Measurements from ENCODE around the gene NSG1.

NSG1 gene

DNA sequence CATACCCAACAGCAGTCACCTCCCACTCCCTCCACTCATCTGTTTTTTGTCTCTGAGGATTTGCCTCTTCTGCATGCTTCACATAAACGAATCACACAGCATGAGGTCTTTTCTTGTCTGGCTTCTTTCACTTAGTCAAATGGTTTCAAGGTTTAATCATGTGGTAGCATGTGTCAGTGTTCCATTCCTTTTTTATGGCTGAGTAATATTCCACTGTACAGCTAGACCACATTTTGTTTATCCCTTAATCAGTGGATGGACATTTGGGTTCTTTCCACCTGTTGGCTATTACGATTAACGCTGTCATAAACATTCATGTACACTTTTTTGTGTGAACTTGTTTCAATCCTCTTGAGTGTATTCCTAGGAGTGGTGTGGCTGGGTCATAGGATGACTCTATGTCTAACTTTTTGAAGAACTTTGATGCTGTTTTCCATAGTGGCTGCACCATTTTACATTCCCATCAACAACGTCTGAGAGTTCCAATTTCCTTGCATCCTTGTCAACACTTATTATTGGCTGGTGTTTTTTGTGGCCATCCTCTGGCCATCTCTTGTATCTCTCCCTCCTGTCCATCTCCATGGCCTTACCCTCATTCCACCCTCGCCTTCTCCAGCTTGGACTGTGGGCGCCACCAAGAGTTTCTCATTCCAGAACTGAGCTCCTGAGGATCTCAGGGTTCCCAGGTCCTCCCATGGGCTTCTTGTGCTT lies 12.4 kb upstream of the NSG1 start:
- DNase-seq (ENCODE audit: low spot score): no peak

- no peak for DNase-seq (ENCODE audit: low spot score)
Observed at GRCh38 chr4:4376074-4376473, 10.8 kb upstream of the NSG1 start.

- DNase-seq (ENCODE audit: low spot score): no peak
Observed at GRCh38 chr4:4377191-4377590, 9.7 kb upstream of the NSG1 start.

GRCh38 chr4:4377732-4378460 lies 9.0 kb upstream of the NSG1 start:
- DNase-seq (ENCODE audit: low spot score): no peak

GRCh38 chr4:4379540-4380087 lies 7.3 kb upstream of the NSG1 start:
- DNase-seq (ENCODE audit: low spot score): no peak

GRCh38 chr4:4383085-4383484 lies 3.8 kb upstream of the NSG1 start:
- DNase-seq (ENCODE audit: low spot score): no peak

GRCh38 chr4:4384837-4385236 lies 2.1 kb upstream of the NSG1 start:
- no peak for DNase-seq (ENCODE audit: low spot score)

GRCh38 chr4:4385729-4386295 lies 1.1 kb upstream of the NSG1 start:
- DNase-seq (ENCODE audit: low spot score): no peak

GRCh38 chr4:4386296-4386735 lies 586 bp upstream of the NSG1 start:
- DNase-seq (ENCODE audit: low spot score): no peak

DNA sequence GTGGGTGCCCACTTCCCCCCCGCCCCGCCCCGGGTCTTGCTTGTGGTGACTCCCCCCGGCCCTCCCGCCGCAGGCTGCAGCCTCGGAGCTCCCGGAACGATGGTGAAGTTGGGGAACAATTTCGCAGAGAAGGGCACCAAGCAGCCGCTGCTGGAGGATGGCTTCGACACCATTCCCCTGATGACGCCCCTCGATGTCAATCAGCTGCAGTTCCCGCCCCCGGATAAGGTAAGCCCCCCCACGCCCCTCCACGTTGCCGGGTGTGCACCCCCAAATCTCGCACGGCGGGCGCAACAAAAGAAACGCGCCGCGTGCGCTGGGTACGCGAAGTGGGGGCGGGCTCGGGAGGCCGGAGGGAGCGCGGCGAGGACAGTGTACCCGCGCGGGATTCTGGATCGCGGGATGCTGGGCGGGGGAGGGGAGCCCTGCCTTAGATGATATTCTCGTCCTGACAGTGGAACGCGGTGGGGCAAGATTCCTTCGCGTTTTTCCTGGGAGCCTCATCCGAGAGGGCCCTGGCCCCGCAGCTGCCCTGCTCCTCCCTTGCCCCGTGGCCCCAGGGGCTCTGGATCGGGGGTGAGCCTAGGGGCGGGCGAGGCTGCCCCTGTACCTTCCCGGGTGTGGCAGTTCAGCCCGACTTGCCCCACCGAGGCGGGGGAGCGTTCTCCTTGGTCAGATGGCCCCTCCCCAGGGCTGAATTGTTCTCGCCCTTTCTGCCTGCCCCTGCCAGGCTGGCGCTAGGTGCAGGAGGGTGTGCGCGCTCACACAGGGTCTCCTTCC lies 819 bp downstream of the NSG1 start:
- no peak for DNase-seq (ENCODE audit: low spot score)

DNA sequence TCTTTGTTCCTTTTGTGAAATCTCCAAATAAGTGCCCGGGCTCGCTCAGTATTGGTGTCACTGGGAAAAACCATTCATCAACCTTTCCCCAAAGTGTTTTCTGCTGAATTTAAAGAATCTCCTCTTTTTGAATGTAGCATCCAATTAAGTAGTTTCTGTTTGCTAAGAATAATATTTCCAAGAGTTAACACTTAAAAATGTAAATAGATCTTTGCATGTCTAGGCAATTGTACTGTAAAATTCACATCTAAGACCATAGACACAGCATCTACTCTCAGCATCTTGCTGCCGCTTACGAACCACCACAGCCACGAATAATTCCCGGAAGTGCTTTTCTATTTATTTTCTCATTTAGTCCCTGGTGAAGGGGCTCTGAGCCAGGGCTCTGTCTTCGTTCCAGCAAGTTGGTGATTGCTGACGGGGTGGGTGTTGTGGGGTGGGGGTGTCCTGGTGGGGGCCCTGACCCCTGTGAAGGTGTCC lies 1.4 kb downstream of the NSG1 start:
- DNase-seq (ENCODE audit: low spot score): no peak

- no peak for DNase-seq (ENCODE audit: low spot score)
Observed at GRCh38 chr4:4388836-4389575, 2.1 kb downstream of the NSG1 start.

- DNase-seq (ENCODE audit: low spot score): no peak
Observed at GRCh38 chr4:4390046-4390445, 3.1 kb downstream of the NSG1 start.

DNA sequence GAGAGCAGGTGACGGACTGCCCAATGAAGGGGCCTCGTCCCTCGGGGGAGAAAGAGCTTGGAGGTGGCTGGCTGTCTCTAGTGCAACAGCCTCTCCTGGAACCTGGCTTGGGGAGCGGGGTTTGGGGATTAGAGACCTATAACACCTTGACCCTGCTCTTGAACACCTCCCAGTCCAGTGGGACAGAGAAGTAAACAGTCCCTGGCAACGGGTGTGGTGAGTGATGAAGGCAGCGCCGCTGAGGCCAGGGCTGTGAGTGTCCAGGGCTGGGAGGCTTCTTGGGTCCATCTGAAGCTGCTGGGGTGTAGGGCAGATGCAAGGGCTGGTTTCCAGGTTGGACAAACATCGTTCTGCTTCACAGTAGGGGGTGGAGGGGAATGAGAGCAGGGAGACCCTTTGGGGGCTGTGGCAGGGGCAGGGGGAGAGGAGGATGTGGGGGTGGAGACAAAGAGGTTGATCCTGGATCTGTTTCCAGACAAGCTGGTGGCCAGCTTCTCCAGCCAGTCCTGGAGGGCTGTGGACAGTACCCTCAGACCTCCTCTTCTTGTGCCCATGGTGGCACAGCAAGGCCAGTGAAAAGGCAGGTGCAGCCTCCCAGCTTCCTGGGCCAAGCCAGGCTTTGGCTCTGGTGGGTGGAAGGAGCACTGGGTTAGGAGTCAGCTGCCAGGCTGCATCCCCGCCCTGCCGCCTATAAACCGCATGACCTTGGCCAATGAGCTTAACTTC lies 3.8 kb downstream of the NSG1 start:
- DNase-seq (ENCODE audit: low spot score): no peak

DNA sequence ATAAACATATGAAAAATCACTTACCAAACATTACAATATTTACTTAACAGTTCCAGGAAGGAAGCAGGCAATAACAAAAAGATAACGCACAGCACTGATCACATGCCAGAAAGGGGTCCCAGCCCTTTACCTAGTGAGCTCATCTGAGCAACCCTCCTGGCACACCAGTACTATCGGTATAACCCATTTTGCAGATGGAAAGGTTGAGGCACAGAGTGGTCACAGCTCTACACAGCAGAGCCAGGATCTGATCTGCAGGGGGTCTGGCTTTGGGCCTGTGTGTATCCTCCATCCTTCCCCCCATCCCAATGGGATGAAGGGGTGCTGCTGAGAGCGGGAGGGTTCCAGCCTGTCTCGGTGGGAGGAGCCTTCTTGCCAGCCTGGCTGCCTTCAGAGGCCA lies 5.0 kb downstream of the NSG1 start:
- DNase-seq (ENCODE audit: low spot score): no peak

DNA sequence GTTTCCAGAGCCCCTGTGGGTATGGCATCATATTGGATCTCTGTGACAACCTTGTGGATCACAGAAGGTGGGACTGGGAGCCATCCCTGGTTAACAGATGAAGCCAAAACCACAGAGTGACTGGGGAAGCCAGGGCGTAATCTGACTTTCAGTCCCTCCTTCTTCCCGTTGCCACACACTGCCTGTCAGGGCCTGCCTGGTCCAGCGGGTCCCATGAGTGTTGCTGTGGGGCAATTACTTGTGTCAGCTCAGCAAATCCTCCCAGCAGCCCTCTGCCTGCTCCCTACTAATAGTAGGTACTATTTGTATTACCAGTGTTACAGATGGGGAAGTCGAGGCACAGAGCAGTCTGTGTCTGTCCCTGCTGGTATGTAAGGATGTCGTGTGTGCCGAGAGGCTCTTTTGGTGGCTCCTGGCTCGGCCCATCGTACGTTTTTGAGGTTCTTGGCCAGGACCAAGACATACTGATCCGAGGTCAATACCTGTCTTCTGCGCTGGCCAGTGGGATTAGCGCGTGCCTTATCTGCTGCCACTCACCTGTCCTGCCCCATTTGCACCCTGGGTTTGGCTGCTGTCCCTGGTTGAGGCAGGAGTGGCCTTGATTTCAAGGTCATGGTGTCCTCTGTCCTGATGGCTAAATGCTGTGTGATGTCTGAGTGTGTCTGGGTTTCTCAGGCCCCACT lies 5.7 kb downstream of the NSG1 start:
- no peak for DNase-seq (ENCODE audit: low spot score)

- no peak for DNase-seq (ENCODE audit: low spot score)
Observed at GRCh38 chr4:4394644-4395043, 7.7 kb downstream of the NSG1 start.

DNA sequence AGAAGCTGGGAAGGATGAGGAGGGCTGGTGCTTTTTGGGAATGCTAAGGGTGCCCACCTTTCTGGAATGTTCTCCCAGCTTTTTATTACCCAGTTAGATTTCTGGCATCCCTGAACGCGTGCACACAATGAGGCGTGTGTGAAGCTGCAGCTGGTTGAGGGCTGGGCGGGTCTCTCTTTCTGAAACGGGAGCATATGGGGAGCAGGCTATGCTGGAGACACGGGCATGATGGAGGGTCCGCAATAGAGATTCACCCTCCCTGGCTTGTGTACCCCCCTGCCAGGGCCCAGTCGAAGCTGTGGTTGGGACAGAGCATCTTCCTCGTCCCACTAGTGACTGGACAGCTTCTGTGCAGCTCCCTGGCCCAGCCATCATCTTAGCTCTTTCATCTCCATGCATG lies 8.5 kb downstream of the NSG1 start:
- no peak for DNase-seq (ENCODE audit: low spot score)

DNA sequence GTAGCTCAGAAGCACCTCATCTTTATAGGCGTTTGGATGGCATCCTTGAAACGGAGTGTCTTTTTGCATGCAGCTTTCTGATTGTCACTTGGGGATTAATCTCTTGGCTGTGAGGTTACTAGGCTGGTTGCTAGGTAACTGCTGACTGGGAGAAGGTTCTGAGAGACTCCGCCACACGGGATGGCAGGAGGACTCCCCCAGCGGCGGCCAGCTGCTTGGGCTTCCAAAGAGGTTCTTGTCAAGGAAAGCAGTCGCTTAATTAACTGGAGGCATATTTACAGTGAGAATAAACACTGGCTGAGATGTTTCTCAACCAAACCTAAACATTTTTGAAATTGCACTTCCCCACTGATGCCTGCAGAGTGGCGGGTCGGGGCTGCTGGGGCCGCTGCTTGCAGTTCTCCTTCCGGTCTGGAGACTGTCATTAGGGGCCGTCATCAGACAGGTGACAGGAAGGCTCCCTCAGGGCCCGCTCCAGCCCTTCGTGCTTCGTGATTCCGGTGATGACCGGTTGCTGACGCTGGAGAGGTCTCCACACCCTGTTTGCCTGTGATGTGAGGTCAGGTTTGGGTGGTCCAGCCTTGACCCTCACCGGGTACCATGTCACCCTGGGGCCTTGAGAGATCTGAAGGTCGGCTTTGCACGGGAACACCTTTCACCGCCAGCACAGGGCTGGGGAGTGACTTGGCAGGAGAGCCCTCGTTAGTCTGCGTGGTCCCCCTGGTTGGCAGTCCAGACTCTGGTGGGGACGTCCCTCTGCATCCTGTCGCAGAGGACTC lies 9.1 kb downstream of the NSG1 start:
- DNase-seq (ENCODE audit: low spot score): no peak

All from hematopoietic multipotent progenitor cell treated with erythropoietin and hydrocortisone succinate and interleukin-3 and kit ligand, for 15 days (in vitro differentiated cells).